ENCODE data around the gene OR5K4.

DNA sequence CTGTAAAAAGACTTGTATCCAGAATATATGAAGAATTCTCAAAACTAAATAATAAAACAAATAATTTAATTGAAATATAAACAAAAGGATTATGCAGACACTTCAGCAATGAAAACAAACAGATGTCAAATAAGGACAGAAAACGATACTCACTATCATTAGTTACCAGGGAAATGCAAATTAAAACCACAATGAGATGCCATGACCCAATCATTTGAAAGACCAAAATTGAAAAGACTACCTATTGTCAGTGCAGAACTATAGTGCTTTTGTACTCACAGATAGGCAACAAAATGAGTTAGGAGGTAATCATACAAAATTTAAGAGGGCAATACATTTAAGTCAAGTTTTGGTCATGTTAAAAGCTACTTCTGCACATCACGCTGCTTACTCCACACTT lies 31.6 kb upstream of the OR5K4 start:
- TF ChIP-seq POLR2A (IDR thresholded peaks at IDR 0.05) (no peak), EP300 (IDR thresholded peaks at IDR 0.05) (no peak), POLR2AphosphoS5 (IDR thresholded peaks at IDR 0.05) (no peak)
- TF ChIP-seq, protein P1, sequence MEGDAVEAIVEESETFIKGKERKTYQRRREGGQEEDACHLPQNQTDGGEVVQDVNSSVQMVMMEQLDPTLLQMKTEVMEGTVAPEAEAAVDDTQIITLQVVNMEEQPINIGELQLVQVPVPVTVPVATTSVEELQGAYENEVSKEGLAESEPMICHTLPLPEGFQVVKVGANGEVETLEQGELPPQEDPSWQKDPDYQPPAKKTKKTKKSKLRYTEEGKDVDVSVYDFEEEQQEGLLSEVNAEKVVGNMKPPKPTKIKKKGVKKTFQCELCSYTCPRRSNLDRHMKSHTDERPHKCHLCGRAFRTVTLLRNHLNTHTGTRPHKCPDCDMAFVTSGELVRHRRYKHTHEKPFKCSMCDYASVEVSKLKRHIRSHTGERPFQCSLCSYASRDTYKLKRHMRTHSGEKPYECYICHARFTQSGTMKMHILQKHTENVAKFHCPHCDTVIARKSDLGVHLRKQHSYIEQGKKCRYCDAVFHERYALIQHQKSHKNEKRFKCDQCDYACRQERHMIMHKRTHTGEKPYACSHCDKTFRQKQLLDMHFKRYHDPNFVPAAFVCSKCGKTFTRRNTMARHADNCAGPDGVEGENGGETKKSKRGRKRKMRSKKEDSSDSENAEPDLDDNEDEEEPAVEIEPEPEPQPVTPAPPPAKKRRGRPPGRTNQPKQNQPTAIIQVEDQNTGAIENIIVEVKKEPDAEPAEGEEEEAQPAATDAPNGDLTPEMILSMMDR (IDR thresholded peaks at IDR 0.05): no peak

All from stomach (tissue), 4 donors.